Inflammatory macrophage treated with lipopolysaccharide for 4 hours (primary cell): Measurements from ENCODE around the gene PSME3IP1.
"Not testable (repeated sequence)": the region's sequence is repeated elsewhere in the genome, so short reads cannot be mapped to it uniquely, and the experiment has no call there.

ENCODE experiments used
- DNase-seq: peaks from one replicate; pipeline ENCODE4 v3.0.0-alpha.2; 2020

PSME3IP1 gene

DNA sequence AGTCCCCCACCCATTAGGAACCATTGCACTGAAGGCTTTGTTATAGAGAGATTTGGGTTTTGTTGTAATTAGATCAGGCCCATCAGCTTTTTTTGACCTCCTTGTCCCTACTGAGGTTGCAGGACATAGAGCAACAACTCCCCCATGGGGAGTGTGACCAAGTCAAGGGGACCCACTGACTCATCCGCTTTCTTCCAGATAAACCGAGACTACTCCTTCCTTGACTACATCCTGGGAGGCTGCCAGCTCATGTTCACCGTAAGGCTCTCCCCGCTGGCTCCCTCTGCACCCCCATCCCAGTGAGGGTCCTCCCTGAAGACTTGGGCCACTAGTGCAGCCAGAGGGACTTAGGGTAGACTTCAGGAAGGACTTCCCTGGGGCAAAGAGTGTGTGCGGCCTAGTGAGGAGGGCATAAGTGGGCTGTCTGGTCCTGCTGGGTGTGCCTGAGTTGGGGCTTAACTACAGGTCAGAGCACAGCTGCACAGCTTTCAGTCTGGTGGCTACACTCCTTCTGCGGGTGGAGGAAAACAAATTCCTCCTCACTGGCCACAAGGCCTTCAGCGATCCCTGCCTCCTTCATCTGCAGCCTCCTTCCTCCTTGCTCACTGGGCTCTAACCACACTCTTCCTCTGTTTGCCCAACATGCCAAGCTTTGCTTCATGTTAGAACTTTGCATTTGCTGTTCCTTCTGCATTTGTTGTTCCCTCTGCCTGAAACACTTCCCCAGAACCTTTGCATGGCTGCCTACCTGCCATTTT lies 62.4 kb downstream of the PSME3IP1 start:
- no peak for DNase-seq

DNA sequence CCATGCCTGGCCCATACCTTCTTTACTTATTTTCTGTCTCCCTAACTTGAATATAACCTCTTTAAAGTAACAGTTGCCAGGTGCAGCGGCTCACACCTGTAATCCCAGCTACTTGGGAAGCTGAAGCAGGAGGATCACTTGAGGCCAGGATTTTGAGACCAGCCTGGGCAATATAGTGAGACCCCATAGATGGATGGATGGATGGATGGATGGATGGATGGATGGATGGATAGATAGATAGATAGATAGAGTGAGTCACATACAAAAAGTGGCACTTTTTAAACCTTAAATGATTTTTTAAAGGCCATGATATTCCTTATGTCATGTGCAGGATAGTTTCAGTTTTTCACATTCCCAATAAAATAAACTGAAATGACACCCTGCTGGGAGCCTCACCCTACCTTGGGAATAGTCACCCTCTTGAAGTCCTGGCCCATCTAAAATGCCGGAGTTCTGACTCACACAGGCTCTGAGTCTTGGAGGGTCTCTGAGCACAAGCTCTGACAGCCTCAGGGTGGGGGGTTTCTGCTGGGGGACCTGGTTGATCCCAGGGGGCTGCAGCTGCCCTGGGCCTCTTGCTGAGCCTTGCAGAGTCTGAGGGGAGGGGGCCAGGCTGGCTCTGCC lies 67.3 kb downstream of the PSME3IP1 start:
- DNase-seq, result no peak

DNA sequence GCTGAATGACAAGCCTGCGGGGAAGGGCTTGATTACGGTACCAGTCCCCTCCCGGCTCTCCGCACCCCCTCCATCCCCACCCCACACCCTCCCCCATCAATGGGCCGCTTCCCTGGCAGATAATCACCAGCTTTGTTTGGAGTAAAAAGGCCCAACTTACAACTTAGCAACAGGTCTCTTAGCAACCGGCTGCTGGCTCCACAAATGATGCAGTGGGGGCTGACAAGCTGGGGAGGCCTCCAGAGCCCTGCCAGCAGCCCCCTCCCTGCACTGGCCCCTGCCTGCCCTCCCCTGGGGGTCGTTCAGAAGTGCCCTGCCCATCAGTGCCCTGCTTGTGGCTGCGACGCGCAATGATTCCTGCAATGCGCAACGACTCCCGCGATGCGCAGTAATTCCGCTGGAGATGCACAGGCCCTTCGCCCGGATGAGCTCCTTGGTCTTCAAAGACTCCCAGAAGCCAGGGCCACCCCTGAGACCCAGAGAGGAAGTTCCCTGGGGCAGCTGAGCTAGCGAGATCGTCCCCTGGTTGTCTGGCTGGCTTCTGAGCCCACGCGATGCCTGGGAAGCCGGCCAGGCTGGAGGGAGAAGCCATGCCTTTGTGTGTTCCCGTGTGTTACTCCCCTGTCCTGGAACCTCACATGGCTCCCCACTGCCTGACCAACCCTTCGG lies 70.2 kb downstream of the PSME3IP1 start:
- no peak for DNase-seq

DNA sequence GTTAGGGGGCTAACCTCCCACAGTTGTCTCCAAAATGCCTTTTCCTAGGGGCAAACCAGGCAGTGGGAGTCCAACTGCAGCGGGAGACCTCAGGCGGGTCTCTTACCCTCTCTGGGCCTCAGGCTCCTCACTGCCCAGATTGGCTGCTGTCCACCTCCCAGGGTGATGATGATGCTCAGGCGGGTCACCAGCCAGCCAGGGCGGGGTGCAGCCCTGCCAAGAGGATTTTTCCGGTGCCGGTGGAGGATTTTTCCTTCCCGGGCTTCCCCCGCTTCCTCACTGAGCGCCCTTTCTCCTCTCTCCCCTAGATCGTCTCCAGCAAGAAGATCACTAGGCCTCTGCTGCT lies 70.7 kb downstream of the PSME3IP1 start:
- no peak for DNase-seq

DNA sequence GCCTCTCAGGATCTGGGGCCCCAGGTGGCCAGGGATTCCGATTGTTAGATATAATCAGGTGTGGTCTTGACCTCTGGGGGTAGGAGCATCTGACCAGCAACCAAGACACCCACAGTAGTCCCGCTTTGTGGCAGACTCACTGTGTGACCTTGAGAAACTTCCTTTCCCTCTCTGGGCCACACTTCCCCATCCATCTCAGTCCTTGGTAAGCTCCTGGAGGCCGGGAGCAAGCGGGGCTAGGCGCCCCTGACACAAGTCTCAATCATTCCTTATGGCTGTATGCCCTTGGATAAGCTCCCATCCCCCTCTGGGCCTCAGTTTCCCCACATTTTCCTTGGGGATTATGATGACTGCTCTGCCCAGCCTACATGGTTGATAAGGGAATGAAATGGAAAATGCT lies 72.2 kb downstream of the PSME3IP1 start:
- no peak for DNase-seq

DNA sequence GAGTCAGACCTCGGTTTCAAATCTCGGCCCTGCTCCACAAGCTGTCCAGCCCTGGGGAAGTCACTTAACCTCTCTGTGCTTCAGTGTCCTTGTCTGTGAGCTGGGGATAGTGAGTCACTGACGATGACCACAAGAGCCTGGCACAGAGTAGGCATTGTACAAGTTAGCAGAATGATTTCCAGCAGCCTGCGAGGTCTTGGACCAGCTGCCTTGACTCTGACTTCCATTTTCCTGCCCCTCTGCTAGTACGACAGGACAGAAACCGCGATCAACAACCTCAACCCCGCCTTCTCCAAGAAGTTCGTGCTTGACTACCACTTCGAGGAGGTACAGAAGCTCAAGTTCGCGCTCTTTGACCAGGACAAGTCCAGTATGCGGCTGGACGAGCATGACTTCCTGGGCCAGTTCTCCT lies 72.8 kb downstream of the PSME3IP1 start:
- no peak for DNase-seq

DNA sequence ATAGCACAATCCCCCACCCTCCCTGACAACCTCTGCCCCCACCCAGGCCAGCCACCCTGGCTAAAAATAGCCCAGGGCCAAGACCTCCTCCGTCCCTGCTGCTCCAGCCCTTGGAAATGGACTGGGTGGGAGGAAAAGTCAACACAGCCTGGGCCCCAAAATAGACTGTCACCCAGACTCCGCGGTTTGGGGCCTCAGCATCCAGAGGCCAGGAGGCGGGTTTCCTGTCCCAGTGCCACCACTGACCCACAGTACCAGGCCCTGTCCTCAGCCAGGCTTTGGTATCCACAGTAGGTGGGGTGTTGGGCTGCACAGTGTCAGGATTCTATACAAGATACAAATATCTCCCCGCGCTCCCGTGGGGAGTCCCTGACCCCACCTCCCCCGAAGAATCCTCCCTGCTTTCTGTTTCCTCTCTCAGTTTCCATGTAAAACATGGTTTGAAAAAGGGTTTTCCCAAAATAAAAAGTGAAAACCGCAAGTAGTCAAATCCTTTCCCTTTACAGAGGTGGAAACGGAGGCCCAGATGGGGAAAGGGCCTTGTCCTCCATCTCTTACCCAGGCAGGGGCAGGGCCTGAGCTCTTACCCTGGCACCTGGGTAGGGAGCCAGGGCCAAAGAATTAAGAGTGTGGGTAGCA lies 73.3 kb downstream of the PSME3IP1 start:
- DNase-seq, result no peak

DNA sequence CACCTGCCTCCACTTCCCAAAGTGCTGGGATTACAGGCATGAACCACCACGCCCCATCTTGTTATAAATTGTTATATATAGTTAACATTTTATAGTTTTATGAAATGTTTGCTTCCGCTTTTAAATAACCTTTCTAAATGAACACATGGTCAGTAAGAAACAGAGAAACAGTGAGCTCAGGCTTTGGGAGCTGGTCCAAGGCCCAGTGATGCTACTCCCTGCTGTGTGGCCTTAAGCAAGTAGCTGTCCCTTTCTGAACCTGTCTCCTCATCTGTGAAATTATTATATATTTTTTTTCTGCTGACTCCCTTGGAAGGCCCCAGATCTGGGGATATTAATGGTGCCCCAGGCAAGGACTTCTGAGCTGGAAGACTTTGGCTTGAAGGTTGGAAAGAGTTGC lies 74.4 kb downstream of the PSME3IP1 start:
- no peak for DNase-seq

DNA sequence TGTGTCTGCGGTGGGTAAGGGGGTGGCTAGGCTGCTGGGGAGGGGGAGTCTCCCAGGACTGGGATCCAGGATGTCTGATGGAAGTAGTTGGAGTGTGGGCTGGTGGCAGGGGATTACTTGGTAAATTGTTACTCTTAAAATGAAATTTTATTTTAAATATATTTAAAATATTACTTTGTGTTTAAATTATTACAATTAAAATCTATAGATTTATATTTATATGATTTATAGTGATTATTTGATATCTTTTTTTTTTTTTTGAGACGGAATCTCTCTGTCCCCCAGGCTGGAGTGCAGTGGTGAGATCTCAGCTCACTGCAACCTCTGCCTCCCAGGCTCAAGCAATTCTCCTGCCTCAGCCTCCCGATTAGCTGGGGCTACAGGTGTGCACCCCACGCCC lies 74.9 kb downstream of the PSME3IP1 start:
- no peak for DNase-seq

DNA sequence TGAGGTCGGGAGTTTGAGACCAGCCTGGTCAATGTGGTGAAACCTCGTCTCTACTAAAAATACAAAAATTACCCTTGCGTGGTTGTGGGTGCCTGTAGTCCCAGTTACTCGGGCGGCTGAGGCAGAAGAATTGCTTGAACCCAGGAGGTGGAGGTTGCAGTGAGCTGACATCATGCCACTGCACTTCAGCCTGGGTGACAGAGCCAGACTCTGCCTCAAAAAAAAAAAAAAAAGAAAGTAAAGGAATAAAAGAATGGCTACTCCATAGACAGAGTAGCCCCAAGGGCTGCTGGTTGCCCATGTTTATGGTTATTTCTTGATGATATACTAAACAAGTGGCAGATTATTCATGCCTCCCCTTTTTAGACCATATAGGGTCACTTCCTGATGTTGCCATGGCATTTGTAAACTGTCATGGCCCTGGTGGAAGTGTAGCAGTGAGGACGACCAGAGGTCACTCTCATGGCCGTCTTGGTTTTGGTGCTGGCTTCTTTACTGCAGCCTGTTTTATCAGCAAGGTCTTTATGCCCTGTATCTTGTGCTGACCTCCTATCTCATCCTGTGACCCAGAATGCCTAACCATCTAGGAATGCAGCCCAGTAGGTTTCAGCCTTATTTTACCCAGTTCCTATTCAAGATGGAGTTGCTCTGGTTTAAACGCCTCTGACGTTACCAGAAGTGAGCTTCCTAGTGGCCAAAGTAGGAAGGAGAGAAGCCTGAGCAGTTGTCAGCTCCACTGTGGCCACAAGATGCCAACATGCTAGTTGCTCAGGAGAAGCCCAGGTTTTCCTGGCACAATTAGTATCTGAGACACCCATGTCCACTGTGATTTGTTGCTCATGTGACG lies 76.4 kb downstream of the PSME3IP1 start:
- DNase-seq, result not testable (repeated sequence)

DNA sequence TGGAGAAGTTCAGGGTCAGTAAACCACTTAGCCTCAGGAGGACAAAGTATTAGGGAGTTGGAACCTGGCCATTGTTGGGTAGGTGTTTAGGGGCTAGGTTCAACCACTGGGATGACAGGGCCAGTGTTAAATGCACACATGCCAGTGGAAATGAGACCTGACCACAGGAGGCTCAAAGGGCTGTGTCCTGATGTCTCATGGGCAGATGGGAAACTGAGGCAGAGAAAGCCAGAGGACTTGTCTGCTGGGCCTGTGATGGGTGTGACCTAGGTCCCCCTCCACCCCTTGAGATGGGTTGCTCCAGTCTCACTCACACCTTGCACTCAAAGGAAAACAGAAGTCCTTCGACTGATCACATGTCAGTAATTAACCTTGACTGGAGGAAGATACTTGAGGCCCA lies 77.4 kb downstream of the PSME3IP1 start:
- no peak for DNase-seq

DNA sequence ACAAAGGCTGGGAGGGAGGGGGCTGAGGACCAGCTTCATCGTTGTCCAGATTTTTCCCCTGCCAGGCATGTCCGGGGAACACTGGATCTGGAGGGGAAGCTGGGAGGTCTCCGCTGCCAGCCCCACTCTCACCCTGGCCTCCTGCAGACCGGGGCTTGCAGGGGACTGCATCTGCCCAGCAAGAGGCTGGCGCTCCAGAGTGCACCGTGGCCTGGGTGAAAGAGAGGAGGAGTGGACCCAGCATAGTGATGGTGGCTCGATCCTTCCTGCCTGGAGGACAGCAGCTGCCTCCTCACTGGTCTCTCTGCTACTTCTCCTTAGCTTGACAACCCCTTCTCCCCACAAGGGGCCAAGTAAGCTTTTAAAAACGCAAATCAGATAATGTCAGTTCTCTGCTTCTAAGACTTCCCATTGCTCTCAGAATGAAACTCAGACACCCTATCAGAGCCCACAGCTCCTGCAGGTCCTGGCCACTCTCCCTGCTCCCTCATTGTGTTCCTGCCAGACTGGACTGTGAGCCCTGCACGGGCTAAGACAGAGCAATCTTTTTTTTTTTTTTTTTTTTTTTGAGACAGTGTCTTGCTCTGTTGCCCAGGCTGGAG lies 78.4 kb downstream of the PSME3IP1 start:
- DNase-seq, result no peak

DNA sequence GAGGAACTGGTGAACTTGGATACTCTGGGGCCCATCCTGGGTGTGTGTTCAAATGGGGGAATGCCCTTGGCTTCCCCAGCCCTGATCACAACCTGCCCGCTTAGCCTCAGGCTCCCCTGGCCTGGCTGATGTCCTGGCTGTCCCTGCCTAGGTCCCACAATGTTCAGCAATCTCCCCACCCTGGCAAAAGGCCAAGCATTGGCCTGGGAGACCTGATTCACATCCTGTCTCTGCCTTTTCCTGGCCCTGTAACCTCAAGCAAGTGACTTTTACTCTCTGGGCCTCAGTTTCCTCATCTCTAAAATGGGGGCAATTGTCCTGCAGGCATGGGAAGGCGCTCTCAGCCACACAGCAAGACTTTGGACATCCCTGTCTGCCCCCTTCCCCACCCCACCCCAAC lies 79.1 kb downstream of the PSME3IP1 start:
- DNase-seq, result no peak

DNA sequence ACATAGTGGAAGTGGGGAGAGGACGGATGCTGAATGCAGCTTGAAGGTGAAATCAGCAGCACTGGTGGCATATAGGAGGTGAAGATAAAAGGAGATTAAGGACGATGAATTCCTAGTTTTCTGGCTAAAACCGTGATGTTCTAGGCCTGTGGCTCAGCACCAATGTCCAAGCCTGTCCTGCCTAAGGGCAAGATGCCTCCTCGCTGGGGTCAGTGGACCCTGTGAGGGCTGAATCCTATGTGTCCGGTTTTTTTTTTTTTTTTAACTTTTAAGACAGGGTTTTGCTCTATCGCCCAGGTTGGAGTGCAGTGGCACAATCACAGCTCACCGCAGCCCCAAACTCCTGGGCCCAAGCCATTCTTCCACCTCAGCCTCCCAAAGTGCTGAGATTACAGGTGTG lies 80.7 kb downstream of the PSME3IP1 start:
- DNase-seq, result no peak

DNA sequence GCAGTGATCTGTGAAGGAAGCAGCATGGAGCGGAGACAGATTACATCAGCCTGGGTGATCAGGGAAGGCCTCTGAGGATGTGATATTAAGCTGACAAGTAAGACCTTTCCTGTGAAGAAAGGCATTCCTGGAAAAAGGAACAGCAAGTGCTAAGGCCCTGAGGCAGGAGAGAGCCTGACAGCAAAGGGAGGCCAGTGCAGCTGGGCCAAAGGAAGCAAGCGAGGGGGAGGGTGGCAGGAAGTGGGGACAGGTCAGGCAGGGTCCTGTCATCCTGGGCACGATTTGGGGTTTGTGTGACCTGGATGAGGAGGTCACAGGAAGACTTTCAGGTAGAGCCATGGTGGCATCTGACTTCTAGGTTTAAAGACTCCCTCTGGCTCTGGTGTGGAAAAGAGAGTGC lies 81.1 kb downstream of the PSME3IP1 start:
- DNase-seq, result no peak

DNA sequence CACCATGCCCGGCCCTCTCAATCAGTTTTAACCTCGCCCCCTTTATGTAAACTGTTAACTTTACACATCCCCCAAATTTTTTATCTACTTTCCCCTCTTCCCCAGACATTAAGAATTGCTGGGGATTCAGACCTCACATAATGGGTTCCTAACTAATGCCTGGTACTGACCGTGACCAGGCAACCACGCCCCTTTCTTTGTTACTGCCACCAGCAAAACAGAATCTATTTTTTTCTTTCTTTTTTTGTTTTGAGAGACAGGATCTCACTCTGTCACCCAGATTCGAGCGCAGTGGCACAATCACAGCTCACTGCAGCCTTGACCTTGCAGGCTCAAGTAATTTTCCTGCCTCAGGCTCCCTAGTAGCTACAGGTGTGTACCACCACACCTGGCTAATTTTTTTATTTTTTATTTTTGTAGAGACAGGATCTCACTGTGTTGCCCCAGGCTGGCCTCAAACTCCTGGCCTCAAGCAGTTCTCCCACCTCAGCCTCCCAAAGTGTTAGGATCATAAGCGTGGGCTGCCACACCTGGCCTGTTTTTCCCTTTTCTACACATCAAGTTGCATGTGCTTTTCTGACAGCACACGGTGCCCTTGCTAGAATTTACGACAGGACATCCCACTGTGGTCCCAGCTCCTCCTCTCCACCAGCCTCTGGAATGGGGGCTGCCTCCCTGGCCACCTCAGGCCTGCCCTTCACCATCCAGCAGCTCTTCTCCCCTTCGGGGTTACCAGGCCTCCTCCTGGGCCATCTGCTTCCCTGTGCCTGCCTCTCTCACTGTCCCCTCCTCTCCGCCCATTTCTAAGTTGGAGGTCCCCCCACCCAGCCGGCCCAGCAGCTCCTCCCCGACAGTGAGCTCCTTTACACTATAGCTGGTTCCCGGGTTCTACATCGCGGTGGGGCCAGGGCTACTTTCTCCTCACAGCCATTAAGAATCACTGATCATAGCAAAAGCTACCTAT lies 82.7 kb downstream of the PSME3IP1 start:
- no peak for DNase-seq
